GM20000 (cell line): Measurements from ENCODE around the gene CYBB.

Source experiments
- DNase-seq: peaks from one replicate; pipeline ENCODE4 v3.0.0; 2012; ENCODE audit warnings: low spot score
- CTCF ChIP-seq: IDR thresholded peaks from 2 replicates; pipeline ENCODE4 v1.5.1; 2012; ENCODE audit warnings: mild to moderate bottlenecking, control low read depth; ENCODE audit errors: extremely low read depth, missing control alignments

CYBB gene

GRCh38 chrX:37846934-37847732, 67.3 kb downstream of the CYBB start, which contains the start of gene DYNLT3:
Gene DYNLT3, minus strand, starts transcription at chrX:37847571. Its CDS starts 61 bp downstream, at chrX:37847510.
- DNase-seq: peak; percentile 83
- TF ChIP-seq CTCF: no peak

GRCh38 chrX:37847733-37848197, 67.9 kb downstream of the CYBB start:
- no peak for DNase-seq
- no peak for TF ChIP-seq CTCF

GRCh38 chrX:37854148-37854547, 74.3 kb downstream of the CYBB start:
- no peak for DNase-seq
- no peak for TF ChIP-seq CTCF

DNA sequence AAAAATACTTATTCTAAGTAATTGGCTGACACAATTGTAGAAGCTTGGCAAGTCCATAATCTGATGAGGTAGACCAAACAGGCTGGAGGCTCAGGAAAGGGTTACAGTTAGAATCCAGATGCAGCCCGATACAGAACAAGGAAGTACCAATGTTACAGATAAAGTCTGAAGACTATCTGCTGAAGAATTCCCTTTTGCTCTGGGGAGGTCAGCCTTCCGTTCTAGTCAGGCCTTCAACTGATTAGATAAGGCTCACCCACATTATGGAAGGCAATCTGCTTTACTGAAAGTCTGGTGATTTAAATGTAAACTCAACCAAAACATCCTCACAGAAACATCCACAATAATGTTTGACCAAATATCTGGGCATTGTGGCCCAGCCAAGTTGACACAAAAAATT, 74.9 kb downstream of the CYBB start:
- DNase-seq: no peak
- TF ChIP-seq CTCF: no peak

DNA sequence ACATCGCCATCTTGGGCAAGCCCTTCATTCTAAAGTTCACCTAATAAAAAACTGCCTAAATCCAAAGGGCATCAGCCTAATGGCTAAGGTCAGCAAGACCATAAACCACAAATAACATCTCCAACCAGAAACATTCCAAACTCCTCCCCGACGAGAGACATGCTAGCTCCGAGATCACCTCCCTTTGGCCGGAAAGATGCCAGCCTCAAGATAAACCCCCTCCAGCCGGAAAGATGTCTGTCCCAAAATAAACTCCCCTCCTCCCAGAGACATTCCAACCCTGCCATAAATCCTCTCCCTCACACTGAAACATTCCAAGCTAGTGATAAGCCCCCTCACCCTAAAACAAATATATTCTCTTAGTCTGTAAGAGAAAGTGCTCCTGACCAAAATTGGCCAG, 80.9 kb downstream of the CYBB start:
- no peak for DNase-seq

GRCh38 chrX:37862851-37863250, 83.0 kb downstream of the CYBB start:
- DNase-seq: no peak
- TF ChIP-seq CTCF: no peak

More for the DNA sequence above, 80.9 kb downstream of the CYBB start:
- no peak for TF ChIP-seq CTCF
